Measurements from ENCODE around the gene ALKBH6. TPM values are rescaled to one million over a fixed set of nuclear protein-coding genes. Genes with fewer than 3 reads are reported as not detected.
A peak's percentile ranks its signal among the peaks of the same experiment; 100 is the strongest.

ALKBH6 gene
- total and polyA plus RNA-seq, 2 of the 8 experiments (the other 6 are each of a cell fraction or from before 2014, with no cell fraction given) = 19.2 to 33.3 TPM

- Histone ChIP-seq H4K8ac (ENCODE audit: extremely low read depth, insufficient read depth, low read length) (no peak overlapping the region), H2AK5ac (ENCODE audit: low read depth, low read length) (peak overlapping the region; percentile 44; the same call in 1 of the 2 replicates), H2BK15ac (ENCODE audit: low read length) (no peak overlapping the region), H2BK120ac (replicated peaks; ENCODE audit: low read depth, low read length) (no peak overlapping the region), H4K20me1 (replicated peaks in 1 of 2; ENCODE audit: control insufficient read depth in 1 of 2, insufficient read depth in 2 of 2, low read length in 2 of 2) (peaks cover 0 to 5% of the 10 kb centered on the region in 2 experiments), H3K9me3 (ENCODE audit: insufficient read depth in 2 of 2, low read depth in 1 of 2, low read length in 1 of 2) (no peaks in the 10 kb centered on the region), H3K56ac (replicated peaks; ENCODE audit: insufficient read length, low read depth, low read length) (no peak overlapping the region), H3K27ac (ENCODE audit: low read depth, low read length) (no peak overlapping the region), H3K4ac (replicated peaks; ENCODE audit: insufficient read length, low read depth, low read length) (no peak overlapping the region), H3K36me3 (ENCODE audit: control insufficient read depth in 2 of 4, insufficient read depth in 4 of 4, low read length in 3 of 4) (no peaks in the 10 kb centered on the region), H2BK5ac (ENCODE audit: low read depth, low read length) (no peak overlapping the region), H3K9ac (replicated peaks in 1 of 4; ENCODE audit: extremely low read depth in 1 of 4, low read depth in 3 of 4, low read length in 3 of 4) (no peak overlapping the region), H2AFZ (ENCODE audit: low read length) (no peak overlapping the region), H3K14ac (ENCODE audit: insufficient read length) (no peak overlapping the region), H2BK20ac (ENCODE audit: low read length) (0 out of 2 replicates have a peak overlapping the region, but pooled peaks have one; percentile 34), H3K4me1 (replicated peaks in 1 of 4; ENCODE audit: control insufficient read depth in 3 of 4, insufficient read depth in 4 of 4, low read length in 3 of 4) (peaks cover 0 to 6% (median 1%) of the 10 kb centered on the region in 4 experiments; a peak in 6 of 7 replicates), H4K91ac (replicated peaks; ENCODE audit: insufficient read length, low read length) (peak overlapping the region; percentile 22), H3K79me2 (ENCODE audit: control insufficient read depth in 1 of 2, insufficient read depth in 2 of 2, low read length in 2 of 2) (no peaks in the 10 kb centered on the region), H3K4me2 (ENCODE audit: insufficient read depth in 1 of 2, low read depth in 2 of 2, low read length in 2 of 2) (no peak overlapping the region), H3K4me3 (ENCODE audit: extremely low read depth in 1 of 4, insufficient read depth in 2 of 4, low read depth in 3 of 4, low read length in 4 of 4) (no peak overlapping the region), H2BK12ac (ENCODE audit: low read depth, low read length) (no peak overlapping the region), H3K79me1 (ENCODE audit: low read depth, low read length) (no peaks in the 10 kb centered on the region), H3K27me3 (replicated peaks in 1 of 4; ENCODE audit: control insufficient read depth in 3 of 4, extremely low read depth in 1 of 4, insufficient read depth in 3 of 4, low read length in 3 of 4) (peaks cover 0 to 2% (median 0%) of the 10 kb centered on the region in 4 experiments; a peak in 1 of 7 replicates), H4K5ac (ENCODE audit: insufficient read length, low read depth, low read length) (no peak overlapping the region), H3K18ac (ENCODE audit: extremely low read depth, low read length) (no peak overlapping the region), H3K23ac (ENCODE audit: insufficient read length) (no peak overlapping the region), H3K23me2 (ENCODE audit: low read depth, low read length) (no peaks in the 10 kb centered on the region; the same call in 1 of the 2 replicates)
- ChIA-PET CTCF (ENCODE audit: partially characterized antibody) (interaction anchor here (0.6 to 5.4 kb wide), 23 partner anchors 9 to 196 kb away, joined by 3 to 47 read pairs (median 4); partner anchors contain the start of gene SDHAF1), POLR2A (ENCODE audit: partially characterized antibody) (interaction anchor here (0.6 to 1.5 kb wide), 3 partner anchors 13 to 16 kb away, joined by 3 read pairs; no protein-coding TSS in a partner anchor)
- WGBS, 2 experiments (ENCODE audit: extremely low coverage in 1 of 2, insufficient coverage in 1 of 2, insufficient read length in 1 of 2, insufficient replicate concordance in 2 of 2, low coverage in 1 of 2, low lambda C conversion rate in 2 of 2, missing lambda C conversion rate in 1 of 2) = 60% methylated on average over 13 of the region's 14 CpGs; no CpG with 5 or more reads in 1 of the 2 experiments
- peak in 1 of 2 experiments; percentile 86 for DNase-seq (ENCODE audit: low read depth in 1 of 2, low spot score in 2 of 2)
- no peak for FAIRE-seq
- TF ChIP-seq POLR2A (IDR thresholded peaks at IDR 0.05; ENCODE audit: control extremely low read depth in 1 of 2, low read depth in 2 of 2, low read length in 2 of 2) (no peak), SP4 (IDR thresholded peaks at IDR 0.05; ENCODE audit: low read length) (no peak), KDM1A (IDR thresholded peaks at IDR 0.05; ENCODE audit: borderline replicate concordance, low read length) (no peak), CBX8 (IDR thresholded peaks at IDR 0.05; ENCODE audit: borderline replicate concordance, low read depth, low read length) (no peak), CTCF (IDR thresholded peaks at IDR 0.05; ENCODE audit: control extremely low read depth in 1 of 3, insufficient read depth in 1 of 3, low read depth in 1 of 3, low read length in 3 of 3) (peak; percentile 86 to 98 (median 93)), TEAD4 (IDR thresholded peaks at IDR 0.05; ENCODE audit: low read depth, low read length) (no peak), BACH1 (IDR thresholded peaks at IDR 0.05; ENCODE audit: low read length) (no peak), EZH2 (IDR thresholded peaks at IDR 0.05; ENCODE audit: low read depth, low read length, severe bottlenecking) (no peak), SRF (IDR thresholded peaks at IDR 0.05; ENCODE audit: low read depth, low read length) (no peak), SUZ12 (IDR thresholded peaks at IDR 0.05; ENCODE audit: low read length) (no peak)
Measured at GRCh38 chr19:35977446-35978222, 36.4 kb downstream of the ALKBH6 start.
